Measurements from ENCODE around the gene CNTN5. TPM values are rescaled to one million over a fixed set of nuclear protein-coding genes. Genes with fewer than 3 reads are reported as not detected.
"Not testable (repeated sequence)": the region's sequence is repeated elsewhere in the genome, so short reads cannot be mapped to it uniquely, and the experiment has no call there.

Gene CNTN5
- total RNA-seq, 1 experiment from 2014 or later, result not detected

DNA sequence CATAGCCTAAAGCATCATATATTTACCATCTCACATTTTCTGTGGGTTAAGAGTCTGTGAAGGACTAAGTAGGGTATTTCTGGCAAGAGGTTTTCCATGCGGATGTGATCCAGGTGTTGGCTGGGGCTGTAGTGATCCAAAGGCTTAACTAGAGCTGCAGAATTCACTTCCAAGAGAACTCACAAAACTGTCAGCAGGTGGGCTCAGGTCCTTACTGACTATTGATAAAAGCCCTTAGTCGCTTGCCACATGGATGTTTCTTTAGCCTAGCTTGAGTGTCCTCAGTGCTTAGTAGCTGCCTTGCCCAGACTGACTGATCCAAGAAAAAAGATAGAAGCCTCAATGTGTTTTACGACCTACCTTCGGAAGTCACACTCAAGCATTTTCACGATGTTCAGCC, 250.8 kb downstream of the CNTN5 start:
- DNase-seq (ENCODE audit: low read depth), result no peak

GRCh38 chr11:99275521-99275920, 254.8 kb downstream of the CNTN5 start:
- no peak for DNase-seq (ENCODE audit: low read depth)

- DNase-seq (ENCODE audit: low read depth), result no peak
Observed at GRCh38 chr11:99277281-99277680, 256.5 kb downstream of the CNTN5 start.

DNA sequence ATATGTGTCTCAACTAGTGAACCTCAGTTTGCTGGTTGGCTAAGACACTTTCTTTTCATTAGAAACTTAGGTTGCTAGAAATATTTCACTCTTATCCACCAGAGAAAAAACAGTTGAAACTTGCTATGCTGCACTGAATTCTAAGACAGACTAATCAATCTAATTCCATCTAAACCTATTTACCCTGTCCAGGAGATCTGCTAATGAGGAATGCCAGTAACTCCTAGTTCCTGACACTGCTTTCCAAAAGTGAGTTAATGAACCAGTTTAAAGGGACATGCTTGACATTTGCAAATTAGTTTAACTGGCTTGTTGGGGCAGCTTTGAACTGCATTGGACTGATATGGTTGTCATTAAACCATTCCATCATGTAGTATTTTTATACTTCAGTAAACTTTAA, 258.5 kb downstream of the CNTN5 start:
- no peak for DNase-seq (ENCODE audit: low read depth)

DNA sequence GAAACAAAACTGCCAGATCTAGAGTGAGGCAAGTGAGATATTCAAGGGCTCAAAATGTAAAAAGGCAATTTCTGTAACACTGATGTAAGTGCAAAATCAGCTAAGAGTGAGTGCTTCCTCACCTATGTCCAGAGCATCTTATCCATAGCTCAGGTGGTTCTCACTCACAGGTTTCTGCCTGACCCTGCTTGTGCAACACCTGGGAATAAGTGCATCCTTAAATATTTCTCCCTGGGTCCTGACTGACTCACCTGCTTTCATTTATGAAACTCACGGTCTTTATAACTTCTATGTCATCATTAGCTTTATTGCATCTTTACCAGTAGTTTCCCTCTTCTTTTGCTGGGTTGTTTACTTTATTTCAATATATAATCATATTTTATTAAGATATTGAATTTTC, 260.6 kb downstream of the CNTN5 start:
- DNase-seq (ENCODE audit: low read depth), result no peak

DNA sequence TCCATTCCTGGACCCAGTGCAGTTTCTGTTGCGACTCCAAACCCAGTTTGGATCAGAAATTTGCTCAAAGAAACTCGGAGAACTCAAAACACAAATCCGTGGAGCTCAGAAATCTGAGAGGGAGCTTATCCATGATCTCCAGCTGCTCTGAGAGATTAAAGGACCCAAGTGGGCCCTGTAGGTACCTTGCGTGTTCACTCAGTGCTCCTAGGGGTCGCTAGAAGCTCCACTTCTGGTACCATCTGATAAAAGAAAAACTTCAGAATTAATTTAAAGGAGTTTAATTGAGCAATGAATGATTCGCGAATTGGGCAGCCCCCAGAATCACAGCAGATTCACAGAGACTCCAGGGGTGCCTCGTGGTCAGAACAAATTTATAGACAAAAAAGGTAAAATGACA, 277.2 kb downstream of the CNTN5 start:
- DNase-seq (ENCODE audit: low read depth), result not testable (repeated sequence)

DNA sequence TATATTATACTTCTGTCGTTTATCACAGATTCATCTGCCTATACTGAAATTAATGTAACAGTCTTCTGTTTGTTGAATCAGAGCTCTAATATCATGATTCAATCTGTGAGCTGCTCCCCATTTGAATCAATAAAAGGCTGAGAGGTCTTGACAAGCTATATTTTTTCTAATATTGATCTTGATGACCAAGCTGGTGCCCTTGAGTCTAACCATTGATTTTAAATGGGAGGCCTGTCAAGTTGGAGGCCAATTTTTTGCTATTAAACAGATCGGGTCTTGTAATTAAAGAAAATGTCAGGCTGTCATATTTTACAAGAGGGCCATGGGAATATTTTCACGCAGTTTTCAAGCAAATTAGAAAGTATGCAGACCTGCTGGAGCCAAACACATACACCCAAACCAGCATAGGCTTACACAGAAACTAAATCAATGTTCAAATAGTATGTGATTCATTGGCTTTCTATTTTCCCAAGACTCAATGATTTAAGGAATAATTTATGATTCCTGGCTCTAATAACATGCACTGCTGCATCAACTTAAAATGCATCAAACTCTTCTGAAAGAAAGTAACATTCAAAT, 286.9 kb downstream of the CNTN5 start:
- DNase-seq (ENCODE audit: low read depth), result no peak

- DNase-seq (ENCODE audit: low read depth), result no peak
Observed at GRCh38 chr11:99311870-99312269, 291.1 kb downstream of the CNTN5 start.

DNA sequence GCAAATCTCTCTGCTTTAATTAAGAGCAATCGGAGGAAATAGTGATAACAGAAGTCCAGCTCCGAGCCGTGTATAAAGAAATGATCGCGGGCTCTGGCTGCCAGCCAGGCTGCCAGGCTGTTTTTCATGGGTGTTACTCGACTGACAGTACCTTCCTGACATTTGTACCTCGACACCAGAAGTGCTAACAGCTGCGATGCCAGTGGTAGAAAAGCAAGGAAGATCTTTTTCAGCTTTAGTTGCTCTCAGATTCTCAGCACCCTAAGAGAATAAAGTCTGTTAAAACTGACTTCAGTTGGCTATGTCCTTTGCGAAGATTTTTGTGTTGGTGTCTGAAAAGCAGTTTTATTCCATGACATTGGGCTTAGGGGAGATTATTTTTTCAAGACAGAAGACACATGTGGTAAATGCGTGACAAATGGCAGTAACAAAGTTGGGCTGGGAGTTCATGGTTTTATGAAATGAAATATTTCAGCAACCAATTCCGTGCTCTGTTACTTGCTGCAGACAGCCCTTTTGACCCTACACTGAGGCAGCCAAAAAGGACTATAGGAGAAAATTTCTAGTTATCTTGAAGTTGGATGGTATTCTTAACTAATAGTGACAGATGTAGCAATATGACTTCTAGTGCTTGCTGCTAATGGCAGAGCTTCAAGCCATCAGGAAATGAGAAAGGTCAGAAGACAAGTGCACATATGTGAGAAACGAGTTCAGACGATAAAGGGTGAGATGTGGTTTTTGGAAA, 296.2 kb downstream of the CNTN5 start:
- DNase-seq (ENCODE audit: low read depth), result no peak

DNA sequence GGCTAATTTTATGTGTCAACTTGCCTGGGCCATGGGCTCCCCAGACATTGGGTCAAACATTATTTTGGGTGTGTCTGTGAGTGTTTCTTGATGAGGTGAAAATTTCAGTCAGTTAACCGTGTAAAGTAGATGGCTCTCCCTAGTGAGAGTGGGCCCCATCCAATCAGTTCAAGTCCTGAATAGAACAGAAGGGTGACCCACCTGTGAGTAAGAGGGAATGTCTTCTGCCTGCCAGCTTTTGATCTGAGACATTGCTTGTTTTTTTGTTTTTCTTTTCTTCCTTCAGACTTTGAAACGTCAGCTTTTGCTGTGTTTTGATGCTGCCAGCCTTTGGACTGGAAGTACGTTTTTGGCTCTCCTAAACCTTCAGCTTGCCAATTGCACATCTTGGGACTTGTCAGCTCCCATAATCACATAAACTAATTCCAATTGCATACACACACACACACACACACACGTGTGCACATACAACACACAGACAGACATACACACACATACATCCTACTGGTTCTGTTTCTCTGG, 300.1 kb downstream of the CNTN5 start:
- no peak for DNase-seq (ENCODE audit: low read depth)

DNA sequence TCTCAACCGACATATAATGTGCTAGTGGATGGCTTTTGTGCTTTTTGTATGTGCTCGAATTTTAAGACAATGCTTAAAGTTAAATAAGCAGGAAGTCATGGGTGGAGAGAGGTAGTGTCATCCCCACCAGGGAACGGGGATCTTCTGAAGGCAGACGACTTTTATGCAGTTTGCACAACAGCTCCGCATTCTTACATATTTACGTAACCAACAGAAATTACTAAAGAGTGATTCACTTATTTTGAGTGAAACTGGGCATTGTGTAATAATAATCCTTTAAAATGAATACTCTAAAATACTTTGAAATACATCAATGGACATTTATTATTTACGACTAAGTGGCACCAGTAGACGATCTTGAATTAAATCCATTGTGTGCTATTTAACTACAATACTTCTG, 305.1 kb downstream of the CNTN5 start:
- peak; percentile 66 for DNase-seq (ENCODE audit: low read depth)

DNA sequence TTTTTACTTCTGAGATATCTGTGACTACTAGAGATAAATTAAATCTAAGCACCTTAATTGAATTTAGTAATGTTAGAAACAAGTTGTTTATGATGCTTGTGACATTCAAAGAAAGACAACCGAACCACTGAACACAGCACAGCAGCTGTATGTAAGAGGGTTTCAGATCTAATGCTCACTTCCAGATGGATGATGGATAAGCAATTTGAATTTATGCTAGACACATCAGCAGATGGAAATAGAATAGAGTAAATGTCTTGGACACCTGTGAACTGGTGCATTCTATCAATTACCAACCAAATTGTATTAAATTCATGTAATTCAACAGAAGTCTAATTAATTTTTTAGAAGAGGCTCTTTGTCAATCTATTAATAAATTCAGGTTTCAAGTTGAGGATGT, 306.3 kb downstream of the CNTN5 start:
- no peak for DNase-seq (ENCODE audit: low read depth)

DNA sequence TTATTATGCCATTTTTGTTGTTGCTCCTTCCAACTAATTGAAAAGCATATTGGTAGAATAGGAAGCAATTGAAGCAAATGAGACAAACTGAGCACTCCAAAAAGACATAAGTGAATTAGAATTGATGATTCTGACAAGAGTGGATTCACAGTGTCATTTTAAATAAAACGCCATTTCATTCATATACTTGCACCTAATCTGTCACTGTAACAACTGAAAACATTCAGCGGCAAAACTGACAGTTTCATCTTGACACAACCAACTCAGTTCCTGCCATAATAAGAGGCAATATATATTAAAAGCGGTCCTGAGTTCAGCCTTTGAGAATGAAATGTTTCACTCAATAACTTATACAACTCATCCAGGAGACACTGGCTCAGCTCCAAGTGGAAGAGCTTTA, 306.8 kb downstream of the CNTN5 start:
- DNase-seq (ENCODE audit: low read depth), result no peak

DNA sequence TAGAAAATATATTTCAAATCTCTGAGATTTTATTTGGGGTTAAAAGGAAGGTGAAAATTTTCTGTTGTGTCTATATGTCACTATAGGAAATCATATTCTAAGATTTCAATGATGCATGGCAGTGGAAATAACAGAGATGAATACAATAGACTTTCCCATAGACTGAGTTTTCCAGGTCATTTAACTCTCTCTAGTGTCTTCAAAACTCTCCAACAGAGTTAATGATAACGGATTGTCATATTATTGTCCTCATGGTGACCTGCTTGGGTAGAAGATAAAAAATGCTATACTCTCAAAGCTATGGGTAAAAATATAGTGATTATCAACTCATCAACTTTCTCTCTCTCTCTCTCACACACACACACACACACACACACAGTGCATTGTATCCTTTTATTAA, 312.9 kb downstream of the CNTN5 start:
- no peak for DNase-seq (ENCODE audit: low read depth)

GRCh38 chr11:99343117-99343516, 322.4 kb downstream of the CNTN5 start:
- DNase-seq (ENCODE audit: low read depth), result no peak

DNA sequence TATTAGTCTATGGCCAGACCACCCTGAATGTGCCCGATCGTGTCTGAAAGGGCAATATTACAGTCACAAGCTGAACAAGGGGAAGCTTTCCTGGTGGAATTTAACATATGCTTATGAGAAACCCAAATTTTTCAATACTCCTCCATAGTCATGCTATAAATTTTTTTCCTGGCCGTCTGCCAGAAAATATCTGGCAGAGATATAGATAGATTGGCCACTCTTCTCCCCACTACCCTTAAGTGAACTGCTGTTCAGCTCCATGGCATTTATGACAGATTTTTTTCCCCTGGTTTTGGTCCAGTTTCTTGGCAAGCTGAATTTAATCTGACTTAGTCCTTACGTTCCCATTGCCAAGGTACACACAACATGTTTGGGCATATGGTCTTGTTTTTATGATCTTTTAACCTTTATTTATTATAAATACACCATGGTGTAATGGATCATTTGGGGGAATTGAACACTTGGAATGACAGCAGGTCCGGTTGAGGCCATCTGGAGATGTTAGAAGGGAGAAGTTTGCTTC, 328.5 kb downstream of the CNTN5 start:
- no peak for DNase-seq (ENCODE audit: low read depth)

GRCh38 chr11:99351624-99352023, 330.9 kb downstream of the CNTN5 start:
- no peak for DNase-seq (ENCODE audit: low read depth)

DNA sequence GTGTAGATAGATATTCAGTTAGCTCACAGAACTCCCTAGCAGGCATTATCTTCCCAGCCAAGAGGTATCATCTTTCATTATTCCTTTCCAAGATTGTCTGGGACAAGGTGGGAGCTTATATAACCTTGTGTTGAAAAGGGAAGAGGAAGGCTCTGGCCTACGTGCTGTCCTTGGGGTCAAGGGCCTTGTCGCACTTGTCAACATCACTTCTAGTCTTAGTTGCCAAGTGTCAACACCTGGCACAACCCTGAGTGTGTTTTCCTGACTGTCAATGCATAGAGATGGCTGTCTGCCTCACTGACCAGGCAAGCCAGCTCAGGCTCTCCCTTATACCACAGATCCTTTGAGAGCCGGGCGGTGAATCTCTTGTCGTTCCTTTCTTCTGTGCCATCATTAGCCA, 331.9 kb downstream of the CNTN5 start:
- no peak for DNase-seq (ENCODE audit: low read depth)

- no peak for DNase-seq (ENCODE audit: low read depth)
Observed at GRCh38 chr11:99366546-99366945, 345.8 kb downstream of the CNTN5 start.

DNA sequence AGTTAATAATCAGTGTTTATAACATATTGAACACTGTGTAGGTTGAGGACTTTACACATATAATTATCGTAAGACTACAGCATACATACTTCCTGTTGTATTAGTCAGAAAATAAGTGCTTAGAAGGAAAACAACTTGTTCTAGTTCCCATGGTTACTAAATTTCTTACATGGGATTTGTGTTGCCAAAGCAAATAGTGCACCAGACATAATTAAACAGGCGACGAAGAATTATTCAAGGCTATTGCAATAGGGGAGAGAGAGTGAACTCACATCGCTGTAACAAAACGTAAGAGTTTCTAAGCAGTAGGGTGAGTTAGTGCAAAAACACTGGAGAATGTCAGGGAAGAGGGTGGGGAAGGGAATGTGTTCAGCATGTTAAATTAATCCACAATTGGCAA, 347.8 kb downstream of the CNTN5 start:
- DNase-seq (ENCODE audit: low read depth), result peak; percentile 1

DNA sequence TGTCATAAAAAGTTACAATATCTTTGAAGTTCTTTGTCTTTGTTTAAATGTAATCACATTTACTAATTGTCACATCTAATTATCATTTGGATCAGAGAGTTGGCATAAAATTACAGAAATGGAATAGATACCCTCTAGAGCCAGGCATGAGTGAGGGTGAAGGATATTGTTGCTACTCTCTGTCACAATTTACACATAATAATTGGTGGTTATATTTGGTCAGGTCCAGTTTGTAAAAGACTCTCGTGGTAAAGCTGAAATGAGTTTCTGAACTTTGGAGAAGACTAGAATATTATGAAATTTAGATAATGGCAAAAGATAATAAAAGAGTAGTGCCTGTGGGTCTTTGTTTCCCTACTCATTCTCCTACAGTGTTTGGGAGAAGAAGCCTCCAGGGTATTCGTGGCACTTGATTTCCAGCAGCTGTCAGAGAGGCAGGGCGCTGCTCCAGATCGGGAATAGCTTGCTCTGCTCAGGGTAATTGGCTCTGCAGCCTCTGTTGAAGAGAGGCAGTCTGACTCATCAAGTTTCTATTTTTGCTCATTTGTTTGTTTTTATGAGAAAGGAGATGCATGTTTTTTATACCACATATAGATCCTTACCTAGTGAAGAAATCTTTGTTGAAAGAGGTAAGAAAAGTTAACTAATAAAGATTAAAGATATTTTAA, 349.9 kb downstream of the CNTN5 start:
- peak; percentile 45 for DNase-seq (ENCODE audit: low read depth)

GRCh38 chr11:99371257-99371656, 350.5 kb downstream of the CNTN5 start:
- no peak for DNase-seq (ENCODE audit: low read depth)

Data from HT1080 (cell line).